Keratinocyte (primary cell): Measurements from ENCODE around the gene NIM1K. TPM values are rescaled to one million over a fixed set of nuclear protein-coding genes. Genes with fewer than 3 reads are reported as not detected.

ENCODE experiments used
- DNase-seq: peaks from one replicate; pipeline ENCODE4 v3.0.0-alpha.2; 2011; ENCODE audit warnings: low read depth, missing footprints, low spot score
- FAIRE-seq: peaks from 2 replicates; lab custom pipeline; 2011; peaks lifted over from hg19 to GRCh38; lab: Jason Lieb, UNC
- H2AFZ ChIP-seq: 2 replicates; pipeline ENCODE4 v1.6.0; 2012; ENCODE audit warnings: low read length, control low read depth, inconsistent platforms; ENCODE audit not compliant: control insufficient read depth
- H3K27ac ChIP-seq: 2 replicates; pipeline ENCODE4 v1.5.1; 2011; ENCODE audit warnings: low read length; ENCODE audit not compliant: control insufficient read depth, insufficient read depth
- H3K27me3 ChIP-seq: 3 replicates; pipeline ENCODE4 v1.6.0; 2011; ENCODE audit warnings: low read length; ENCODE audit not compliant: control insufficient read depth, insufficient read depth; ENCODE audit errors: extremely low read depth
- H3K36me3 ChIP-seq, 2 experiments: 2 replicates in 1 of 2; 3 replicates in 1 of 2; pipeline ENCODE4 v1.5.1; 2011; ENCODE audit warnings: low read length in 2 of 2, mild to moderate bottlenecking in 1 of 2; ENCODE audit not compliant: control insufficient read depth in 2 of 2, insufficient read depth in 2 of 2; ENCODE audit errors: extremely low read depth in 1 of 2
- H3K4me1 ChIP-seq: 3 replicates; pipeline ENCODE4 v1.5.1; 2011; ENCODE audit warnings: low read length; ENCODE audit not compliant: control insufficient read depth, insufficient read depth; ENCODE audit errors: extremely low read depth
- H3K4me2 ChIP-seq: 3 replicates; pipeline ENCODE4 v1.6.0; 2011; ENCODE audit warnings: low read depth, low read length; ENCODE audit not compliant: control insufficient read depth, insufficient read depth; ENCODE audit errors: extremely low read depth
- H3K4me3 ChIP-seq, 3 experiments: fragments of 200-600 bp in 1 of 3; sonication (generic) in 1 of 3; 2 replicates in 2 of 3; 3 replicates in 1 of 3; pipeline ENCODE4 v1.5.1; 2011 to 2016; ENCODE audit warnings: low read length in 3 of 3, mild to moderate bottlenecking in 3 of 3, control low read depth in 2 of 3, inconsistent platforms in 1 of 3, low read depth in 1 of 3, mixed read lengths in 1 of 3, mixed run types in 1 of 3, moderate library complexity in 1 of 3; ENCODE audit not compliant: control insufficient read depth in 2 of 3, insufficient read depth in 2 of 3; ENCODE audit errors: extremely low read depth in 1 of 3
- H3K79me2 ChIP-seq: 2 replicates; pipeline ENCODE4 v1.6.0; 2012; ENCODE audit warnings: low read length; ENCODE audit not compliant: control insufficient read depth, insufficient read depth
- H3K9ac ChIP-seq: 3 replicates; pipeline ENCODE4 v1.6.0; 2011; ENCODE audit warnings: low read length; ENCODE audit not compliant: control insufficient read depth, insufficient read depth; ENCODE audit errors: extremely low read depth
- H3K9me1 ChIP-seq: 3 replicates; pipeline ENCODE4 v1.6.0; 2011; ENCODE audit warnings: low read length; ENCODE audit not compliant: control insufficient read depth, insufficient read depth; ENCODE audit errors: extremely low read depth
- H3K9me3 ChIP-seq: 2 replicates; pipeline ENCODE4 v1.5.1; 2012; ENCODE audit warnings: low read depth, low read length; ENCODE audit not compliant: control insufficient read depth
- H4K20me1 ChIP-seq: 3 replicates; pipeline ENCODE4 v1.6.0; 2011; ENCODE audit warnings: low read length; ENCODE audit not compliant: control insufficient read depth, insufficient read depth; ENCODE audit errors: extremely low read depth
- CTCF ChIP-seq, 3 experiments: IDR thresholded peaks in 1 of 3; conservative IDR thresholded peaks in 1 of 3; optimal IDR thresholded peaks in 1 of 3; 2 replicates in 2 of 3; 3 replicates in 1 of 3; pipeline versions ENCODE3 to v1.5.1; 2011; ENCODE audit warnings: low read length in 3 of 3, mild to moderate bottlenecking in 3 of 3, moderate library complexity in 2 of 3, control low read depth in 1 of 3, inconsistent platforms in 1 of 3; ENCODE audit not compliant: insufficient read depth in 2 of 3; ENCODE audit errors: extremely low read depth in 1 of 3
- EZH2 ChIP-seq: IDR thresholded peaks from one replicate; pipeline ENCODE4 v1.6.1; 2012; ENCODE audit warnings: inconsistent platforms, mild to moderate bottlenecking, low read length, moderate library complexity
- dilution Hi-C: fragments of 300-500 bp; cut with MboI; formaldehyde crosslinking; loops from one replicate; pipeline ENCODE4 v1.7.0; 2020; ENCODE audit warnings: low sequenced_read_pairs; ENCODE audit not compliant: extremely low pct_ligation_motif_present
- polyA plus RNA-seq, 5 experiments: library from polyadenylated mRNA; depleted of rRNA in 3 of 5; stranded (reverse) in 3 of 5; stranded (forward) in 1 of 5; unstranded in 1 of 5; fragments of >200 nt; gene quantifications; 1 replicate in 1 of 5; 2 replicates in 3 of 5; 3 replicates in 1 of 5; pipeline versions ENCODE4 v1.2.1 to v1.2.3, GENCODE V29; 2011 to 2012; ENCODE audit warnings: missing spikeins in 2 of 5, low read depth in 1 of 5, low replicate concordance in 1 of 5

Gene NIM1K
- polyA plus RNA-seq, 1 donor (not counting 4 experiments of a cell fraction or from before 2014, with no cell fraction given): 0.07 TPM

- Histone ChIP-seq H3K9me1 (no peaks in the 10 kb centered on the region), H3K4me2 (no peak overlapping the region), H2AFZ (no peak overlapping the region), H3K4me1 (no peaks in the 10 kb centered on the region), H3K79me2 (no peaks in the 10 kb centered on the region), H3K27ac (no peak overlapping the region), H4K20me1 (peaks cover 3% of the 10 kb centered on the region), H3K9ac (no peak overlapping the region), H3K4me3 (no peak overlapping the region), H3K9me3 (no peaks in the 10 kb centered on the region), H3K27me3 (no peaks in the 10 kb centered on the region), H3K36me3 (peaks cover 4 to 8% of the 10 kb centered on the region in 2 experiments)
- FAIRE-seq: no peak
- DNase-seq: no peak
- no peak for TF ChIP-seq EZH2
- no peak for TF ChIP-seq CTCF (optimal IDR thresholded peaks at IDR 0.05 in 1 of 3, IDR thresholded peaks at IDR 0.05 in 1 of 3, conservative IDR thresholded peaks at IDR 0.05 in 1 of 3; ENCODE audit: extremely low read depth in 1 of 3, insufficient read depth in 2 of 3, low read length in 3 of 3)
- dilution Hi-C loops: no loop called here
These were observed 20.1 kb upstream of the NIM1K start for GRCh38 chr5:43171926-43172325.

- Histone ChIP-seq H3K27ac (no peak overlapping the region), H4K20me1 (peaks cover 3% of the 10 kb centered on the region), H2AFZ (no peak overlapping the region), H3K4me2 (no peak overlapping the region), H3K79me2 (no peaks in the 10 kb centered on the region), H3K9me3 (no peaks in the 10 kb centered on the region), H3K36me3 (peaks cover 4 to 8% of the 10 kb centered on the region in 2 experiments), H3K9me1 (no peaks in the 10 kb centered on the region), H3K4me1 (no peaks in the 10 kb centered on the region), H3K27me3 (no peaks in the 10 kb centered on the region), H3K9ac (no peak overlapping the region), H3K4me3 (no peak overlapping the region)
- TF ChIP-seq CTCF (optimal IDR thresholded peaks at IDR 0.05 in 1 of 3, IDR thresholded peaks at IDR 0.05 in 1 of 3, conservative IDR thresholded peaks at IDR 0.05 in 1 of 3; ENCODE audit: extremely low read depth in 1 of 3, insufficient read depth in 2 of 3, low read length in 3 of 3): no peak
- TF ChIP-seq EZH2: no peak
- DNase-seq (no peak), FAIRE-seq (no peak)
- dilution Hi-C loops: no loop called here
These were observed 19.2 kb upstream of the NIM1K start for GRCh38 chr5:43172779-43173178.
